SKM-1 treated with dmso at 0.1 percent for 144 hours (cell line): ENCODE results near the gene ABHD14A.
"Not testable (repeated sequence)": the region's sequence is repeated elsewhere in the genome, so short reads cannot be mapped to it uniquely, and the experiment has no call there.

Experiments used
- DNase-seq: peaks from one replicate; lab custom pipeline; 2025; ENCODE audit not compliant: unreplicated experiment; lab: John Stamatoyannopoulos, UW

The ABHD14A gene

GRCh38 chr3:51993657-51994056, 18.8 kb downstream of the ABHD14A start:
- not testable (repeated sequence) for DNase-seq

GRCh38 chr3:51994530-51994929, 19.7 kb downstream of the ABHD14A start:
- no peak for DNase-seq

GRCh38 chr3:51995346-51996163, 20.7 kb downstream of the ABHD14A start, which contains the start of gene RPL29:
RPL29 (minus strand) TSS chr3:51995895; CDS start chr3:51995461, 434 bp downstream.
- DNase-seq, result peak; percentile 94

GRCh38 chr3:51997172-51997571, 22.3 kb downstream of the ABHD14A start:
- DNase-seq, result no peak

- DNase-seq, result no peak
These were observed 23.2 kb downstream of the ABHD14A start for GRCh38 chr3:51997935-51998596.

GRCh38 chr3:51998774-51999173, 23.9 kb downstream of the ABHD14A start:
- peak; percentile 28 for DNase-seq

- DNase-seq, result no peak
These were observed 25.0 kb downstream of the ABHD14A start for GRCh38 chr3:51999846-52000245.

- DNase-seq, result peak; percentile 61
These were observed 26.6 kb downstream of the ABHD14A start for GRCh38 chr3:52001443-52001974.

GRCh38 chr3:52002748-52003147, 27.9 kb downstream of the ABHD14A start:
- DNase-seq, result no peak

GRCh38 chr3:52004163-52004787, 29.4 kb downstream of the ABHD14A start:
- no peak for DNase-seq

- DNase-seq, result no peak
These were observed 30.1 kb downstream of the ABHD14A start for GRCh38 chr3:52004906-52005395.

GRCh38 chr3:52005571-52005986, 30.7 kb downstream of the ABHD14A start:
- no peak for DNase-seq

- DNase-seq, result peak; percentile 41
These were observed 31.4 kb downstream of the ABHD14A start for GRCh38 chr3:52006017-52006819.

GRCh38 chr3:52006820-52007133, 31.9 kb downstream of the ABHD14A start:
- no peak for DNase-seq

- DNase-seq, result no peak
These were observed 32.4 kb downstream of the ABHD14A start for GRCh38 chr3:52007291-52007690.

GRCh38 chr3:52010431-52010830, 35.6 kb downstream of the ABHD14A start:
- no peak for DNase-seq

GRCh38 chr3:52012699-52013098, 37.8 kb downstream of the ABHD14A start:
- DNase-seq, result no peak

GRCh38 chr3:52013802-52014598, 39.1 kb downstream of the ABHD14A start:
- DNase-seq, result no peak

GRCh38 chr3:52014613-52015012, 39.7 kb downstream of the ABHD14A start:
- DNase-seq, result no peak
